Pancreas (tissue), 10 donors: ENCODE data around the gene IGSF3. TPM values are rescaled to one million over a fixed set of nuclear protein-coding genes. Genes with fewer than 3 reads are reported as not detected.
"Not testable (repeated sequence)": the region's sequence is repeated elsewhere in the genome, so short reads cannot be mapped to it uniquely, and the experiment has no call there.

Experiments
- ATAC-seq, 4 donors: fragments of 200-7000 bp; cut with Tn5 transposase; one replicate each; pipeline versions ENCODE4 v1.8.0 to v1.9.1; 2020; ENCODE audit warnings: mild to moderate bottlenecking in 4 of 4, moderate library complexity in 4 of 4
- DNase-seq, 6 donors: peaks; one replicate each; pipeline ENCODE4 v3.0.0-alpha.2; 2020
- FAIRE-seq: peaks from 2 replicates; lab custom pipeline; 2012; peaks lifted over from hg19 to GRCh38; lab: Jason Lieb, UNC
- H3K27ac ChIP-seq, 4 donors: fragments of 200-600 bp; sonication (generic); 1 replicate in 3 of 4; 2 replicates in 1 of 4; pipeline versions ENCODE4 v1.5.0 to v1.8.0; 2020
- H3K27me3 ChIP-seq, 4 donors: fragments of 200-600 bp; one replicate each; pipeline ENCODE4 v1.8.0; 2021
- H3K36me3 ChIP-seq, 3 donors: fragments of 200-600 bp; sonication (generic) in 1 of 3; one replicate each; pipeline versions ENCODE4 v1.5.0 to v1.8.0; 2020 to 2021
- H3K4me1 ChIP-seq, 3 donors: fragments of 200-600 bp; one replicate each; pipeline ENCODE4 v1.8.0; 2021
- H3K4me3 ChIP-seq, 4 donors: fragments of 200-600 bp; sonication (generic) in 2 of 4; one replicate each; pipeline versions ENCODE4 v1.5.0 to v1.8.0; 2020 to 2021
- H3K9me3 ChIP-seq, 4 donors: fragments of 200-600 bp; one replicate each; pipeline ENCODE4 v1.8.0; 2021
- WGBS, 2 donors: extraction: QIAGEN DNeasy Blood & Tissue Kit; methylation state at CpG; one replicate each; pipeline ENCODE4 v1.1.7; 2013; 5-methylcytosine and 5-hydroxymethylcytosine counted together
- intact Hi-C, 3 donors: fragments of 100-400 bp; cut with DNase I; formaldehyde crosslinking; loops; one replicate each; pipeline versions ENCODE4 v1.11.1 to v1.14.2; 2022
- polyA plus RNA-seq, 2 donors: library from polyadenylated mRNA; stranded (reverse); fragments of 200-250 nt; gene quantifications; one replicate each; pipeline ENCODE4 v1.2.3, GENCODE V29; 2013
- total RNA-seq, 6 donors: library from RNA; stranded (reverse); fragmentation: NEBNext Ultra II Directional in 4 of 6; extraction: Animal tissue kit (Norgen Biotek cat#: 25700) in 4 of 6; gene quantifications; one replicate each; pipeline versions ENCODE4 v1.2.1 to v1.2.4, GENCODE V29; 2021 to 2023
- TF ChIP-seq, protein P1 (sequence below), 4 donors: fragments of 200-600 bp; sonication (generic) in 3 of 4; IDR thresholded peaks; one replicate each; pipeline versions ENCODE4 v1.5.0 to v1.8.0; 2021; ENCODE audit warnings: antibody characterized with exemption in 4 of 4
- donor health status: healthy with polysubstance abuse.
- donor health status: DM: no; HTN: no; CAD: no; lungs with moderate emphysema.
- donor health status: DM: no; HTN: no; CAD: no.
- donor health status: control.
- donor health status: control.
- donor health status: Bipolar disorder and iron deficiency.
- donor health status: DM: yes; HTN: yes; CAD: no.
- donor health status: DM: no; HTN: no; CAD: no.
- donor health status: DM: no; HTN: no; CAD: no.
- donor health status: DM: yes; HTN: yes; CAD: no.

Gene IGSF3
- total and polyA plus RNA-seq, 8 donors = 1.8 to 10.5 (median 2.7) TPM

DNA sequence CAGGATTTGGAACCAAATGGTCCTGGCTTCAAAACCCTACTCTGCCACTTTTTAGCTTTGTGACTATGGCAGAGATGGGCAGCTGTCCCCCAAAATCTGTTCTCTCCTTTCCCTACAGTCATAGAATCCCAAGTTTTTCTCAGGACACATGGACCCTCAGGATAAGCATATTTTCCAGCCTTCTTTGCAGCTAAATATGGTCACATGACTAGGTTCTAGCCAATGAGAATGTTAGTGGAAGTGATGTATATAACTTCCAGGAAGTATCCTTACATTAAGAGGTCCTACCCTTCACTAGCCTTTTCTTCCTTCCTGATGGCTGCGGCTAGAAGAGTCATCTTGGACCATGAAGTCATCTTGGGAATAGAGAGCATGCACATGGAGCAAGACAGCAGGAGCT is 5.9 kb downstream of the IGSF3 start:
- Histone ChIP-seq H3K4me1 (peaks cover 0 to under 1% (median 0%) of the 10 kb centered on the region in 3 donors), H3K9me3 (no peaks in the 10 kb centered on the region), H3K36me3 (no peaks in the 10 kb centered on the region), H3K4me3 (no peak overlapping the region), H3K27ac (no peak overlapping the region), H3K27me3 (no peaks in the 10 kb centered on the region)
- no peak for ATAC-seq
- FAIRE-seq = no peak
- WGBS, 2 donors = 91 to 100% methylated on average over 1 of the region's 1 CpG
- DNase-seq = no peak
- intact Hi-C loops = no loop called here
- TF ChIP-seq, protein P1, sequence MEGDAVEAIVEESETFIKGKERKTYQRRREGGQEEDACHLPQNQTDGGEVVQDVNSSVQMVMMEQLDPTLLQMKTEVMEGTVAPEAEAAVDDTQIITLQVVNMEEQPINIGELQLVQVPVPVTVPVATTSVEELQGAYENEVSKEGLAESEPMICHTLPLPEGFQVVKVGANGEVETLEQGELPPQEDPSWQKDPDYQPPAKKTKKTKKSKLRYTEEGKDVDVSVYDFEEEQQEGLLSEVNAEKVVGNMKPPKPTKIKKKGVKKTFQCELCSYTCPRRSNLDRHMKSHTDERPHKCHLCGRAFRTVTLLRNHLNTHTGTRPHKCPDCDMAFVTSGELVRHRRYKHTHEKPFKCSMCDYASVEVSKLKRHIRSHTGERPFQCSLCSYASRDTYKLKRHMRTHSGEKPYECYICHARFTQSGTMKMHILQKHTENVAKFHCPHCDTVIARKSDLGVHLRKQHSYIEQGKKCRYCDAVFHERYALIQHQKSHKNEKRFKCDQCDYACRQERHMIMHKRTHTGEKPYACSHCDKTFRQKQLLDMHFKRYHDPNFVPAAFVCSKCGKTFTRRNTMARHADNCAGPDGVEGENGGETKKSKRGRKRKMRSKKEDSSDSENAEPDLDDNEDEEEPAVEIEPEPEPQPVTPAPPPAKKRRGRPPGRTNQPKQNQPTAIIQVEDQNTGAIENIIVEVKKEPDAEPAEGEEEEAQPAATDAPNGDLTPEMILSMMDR (IDR thresholded peaks at IDR 0.05) = no peak

DNA sequence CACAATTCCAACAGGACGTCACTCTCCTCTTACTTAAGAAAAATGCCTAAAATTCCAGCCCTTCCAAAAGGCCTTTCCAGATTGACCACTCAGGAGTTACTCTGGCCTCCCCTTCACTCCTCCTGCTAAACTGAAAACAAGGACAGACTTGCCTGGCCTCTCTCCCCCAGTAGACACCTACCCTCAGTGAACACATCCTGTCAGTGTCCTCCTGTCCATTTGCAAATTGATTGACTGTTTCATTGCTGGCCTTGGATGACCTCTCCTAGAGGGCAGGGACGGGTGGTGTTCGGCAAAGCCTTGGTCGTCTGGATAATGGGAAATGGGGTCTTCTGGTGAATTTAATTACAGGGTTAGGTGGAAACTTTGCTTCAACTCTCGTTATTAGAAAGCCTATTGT is 8.9 kb downstream of the IGSF3 start:
- H3K9me3 ChIP-seq, H3K27ac ChIP-seq, intact Hi-C loops, DNase-seq, H3K27me3 ChIP-seq, H3K36me3 ChIP-seq, FAIRE-seq, ATAC-seq, H3K4me1 ChIP-seq, H3K4me3 ChIP-seq: not testable (repeated sequence)
- WGBS, 2 donors = 83 to 86% methylated on average over 5 of the region's 5 CpGs

DNA sequence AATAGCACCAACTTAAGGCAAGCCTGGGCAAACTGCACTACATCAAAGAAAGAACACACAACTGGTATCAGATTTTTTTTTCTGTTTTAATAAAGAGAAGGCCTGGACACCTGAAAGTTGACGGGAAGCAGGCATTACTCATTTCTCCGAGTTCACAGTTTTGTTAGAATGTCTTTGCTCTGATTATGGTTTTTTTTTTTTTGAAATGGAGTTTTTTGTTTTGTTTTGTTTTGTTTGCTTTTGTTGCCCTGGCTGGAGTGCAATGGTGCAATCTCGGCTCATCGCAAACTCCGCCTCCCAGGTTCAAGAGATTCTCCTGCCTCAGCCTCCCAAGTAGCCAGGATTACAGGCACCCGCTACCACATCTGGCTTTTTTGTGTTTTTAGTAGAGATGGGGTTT is 9.7 kb downstream of the IGSF3 start:
- H3K27me3 ChIP-seq, H3K4me1 ChIP-seq, intact Hi-C loops, H3K27ac ChIP-seq, H3K4me3 ChIP-seq, DNase-seq, H3K36me3 ChIP-seq, ATAC-seq, H3K9me3 ChIP-seq, FAIRE-seq: not testable (repeated sequence)
- WGBS, 2 donors = 94 to 96% methylated on average over 6 of the region's 6 CpGs

DNA sequence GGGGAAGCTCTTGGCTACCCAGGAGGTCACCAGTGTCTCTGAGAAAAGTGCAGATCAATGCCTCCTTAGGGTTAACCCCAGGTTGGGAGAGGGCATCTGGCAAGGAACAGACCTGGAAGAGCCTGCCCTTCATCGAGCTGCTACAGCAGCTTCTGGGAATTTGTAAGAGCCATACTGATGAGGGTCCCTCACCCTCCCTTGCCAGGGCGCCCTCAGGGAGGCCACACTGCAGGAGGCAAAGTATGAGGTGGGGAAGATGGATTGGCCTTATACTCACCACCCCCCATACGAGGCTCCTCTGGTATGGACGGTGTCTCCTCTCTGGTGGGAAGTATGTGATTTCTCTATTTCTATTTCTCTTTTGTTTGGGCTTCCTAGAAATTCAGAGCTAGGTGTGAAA is 13.2 kb downstream of the IGSF3 start:
- no peak overlapping the region for H3K27ac ChIP-seq
- H3K36me3 ChIP-seq = no peaks in the 10 kb centered on the region
- H3K4me3 ChIP-seq = no peak overlapping the region
- 75 to 77% methylated on average over 4 of the region's 4 CpGs for WGBS, 2 donors
- no peaks in the 10 kb centered on the region for H3K27me3 ChIP-seq
- TF ChIP-seq, protein P1 (IDR thresholded peaks at IDR 0.05) = no peak
- H3K9me3 ChIP-seq = no peaks in the 10 kb centered on the region
- H3K4me1 ChIP-seq = no peaks in the 10 kb centered on the region
- ATAC-seq = no peak
- FAIRE-seq = no peak
- no peak for DNase-seq
- intact Hi-C loops = no loop called here

GRCh38 chr1:116652598-116652997 is 14.9 kb downstream of the IGSF3 start:
- DNase-seq, H3K36me3 ChIP-seq, H3K9me3 ChIP-seq, intact Hi-C loops, H3K4me3 ChIP-seq, ATAC-seq, H3K4me1 ChIP-seq, H3K27ac ChIP-seq, FAIRE-seq, H3K27me3 ChIP-seq: not testable (repeated sequence)
- 72 to 75% methylated on average over 2 of the region's 2 CpGs for WGBS, 2 donors

DNA sequence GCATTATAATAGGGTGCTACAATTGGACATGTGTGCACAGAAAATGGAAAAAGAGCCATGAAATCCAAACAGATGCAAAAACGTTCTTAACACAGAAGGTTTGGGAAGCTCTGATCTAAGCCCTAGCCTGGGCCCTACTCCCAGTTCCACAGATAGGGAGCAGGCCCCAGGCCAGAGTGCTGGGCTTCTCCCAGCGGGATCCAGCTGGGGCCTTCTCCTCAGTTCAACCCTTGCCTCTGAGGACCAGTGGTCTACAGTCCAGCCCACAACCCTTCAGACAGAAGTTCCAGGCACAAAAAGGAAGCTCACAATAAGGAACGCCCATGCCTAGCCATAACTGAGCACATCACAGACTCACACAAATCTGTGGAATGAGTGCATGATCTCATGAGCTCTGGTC is 16.8 kb downstream of the IGSF3 start:
- intact Hi-C loops, H3K4me1 ChIP-seq, FAIRE-seq, H3K4me3 ChIP-seq, H3K27me3 ChIP-seq, H3K9me3 ChIP-seq, H3K27ac ChIP-seq, ATAC-seq, H3K36me3 ChIP-seq, DNase-seq: not testable (repeated sequence)
- WGBS, 2 donors = 80% methylated on average over 3 of the region's 3 CpGs

DNA sequence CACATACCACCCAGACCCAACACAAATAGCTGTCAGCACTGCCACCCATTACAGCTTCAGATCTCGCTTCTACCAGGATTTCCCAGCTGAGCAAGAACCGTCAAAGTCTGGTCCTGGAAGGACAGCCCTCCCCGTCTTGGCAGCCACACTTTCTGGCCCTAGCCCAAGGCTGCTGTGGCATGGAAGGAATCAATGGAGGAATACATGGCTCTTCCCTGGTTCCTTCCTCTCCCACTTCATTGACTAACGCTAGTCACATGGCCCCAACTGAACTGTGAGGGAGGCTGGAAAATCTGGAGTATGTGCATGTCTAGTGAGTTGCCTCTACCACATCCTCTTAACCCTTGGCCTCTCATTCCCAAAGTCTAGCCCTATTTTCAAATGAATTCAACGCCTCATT is 18.5 kb downstream of the IGSF3 start:
- H3K4me3 ChIP-seq, H3K36me3 ChIP-seq, DNase-seq, H3K4me1 ChIP-seq, ATAC-seq, H3K27ac ChIP-seq, H3K27me3 ChIP-seq, H3K9me3 ChIP-seq, FAIRE-seq, intact Hi-C loops: not testable (repeated sequence)
- 53 to 54% methylated on average over 5 of the region's 5 CpGs for WGBS, 2 donors

- intact Hi-C loops, ATAC-seq, DNase-seq: not testable (repeated sequence)
These were observed 19.2 kb downstream of the IGSF3 start for GRCh38 chr1:116648325-116648724.

DNA sequence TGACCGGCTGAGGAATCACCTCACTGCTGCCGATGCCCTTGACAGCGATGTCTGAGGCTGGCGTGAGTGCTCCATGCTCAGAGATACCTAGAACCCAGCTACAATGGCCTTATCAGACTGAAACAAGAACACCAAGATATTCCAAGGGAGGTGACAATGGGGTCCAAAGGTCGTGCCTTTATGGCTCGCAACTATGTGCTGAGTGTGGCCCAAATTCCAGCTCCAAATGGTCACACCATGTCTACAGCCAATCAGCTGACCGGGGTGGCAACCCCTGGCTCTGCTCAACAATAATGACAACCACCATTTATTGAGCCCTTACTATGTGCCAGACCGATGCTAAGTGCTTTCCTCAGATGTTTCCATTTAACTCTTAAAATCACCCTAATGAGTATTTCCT is 20.3 kb downstream of the IGSF3 start:
- H3K4me3 ChIP-seq, H3K4me1 ChIP-seq, H3K27ac ChIP-seq, FAIRE-seq, H3K9me3 ChIP-seq, intact Hi-C loops, ATAC-seq, H3K36me3 ChIP-seq, H3K27me3 ChIP-seq, DNase-seq: not testable (repeated sequence)
- 68 to 75% methylated on average over 8 of the region's 8 CpGs for WGBS, 2 donors

More at GRCh38 chr1:116648325-116648724, 19.2 kb downstream of the IGSF3 start:
- H3K9me3 ChIP-seq, H3K4me1 ChIP-seq, H3K4me3 ChIP-seq, FAIRE-seq, H3K36me3 ChIP-seq, H3K27me3 ChIP-seq, H3K27ac ChIP-seq: not testable (repeated sequence)
- 76 to 80% methylated on average over 7 of the region's 7 CpGs for WGBS, 2 donors

DNA sequence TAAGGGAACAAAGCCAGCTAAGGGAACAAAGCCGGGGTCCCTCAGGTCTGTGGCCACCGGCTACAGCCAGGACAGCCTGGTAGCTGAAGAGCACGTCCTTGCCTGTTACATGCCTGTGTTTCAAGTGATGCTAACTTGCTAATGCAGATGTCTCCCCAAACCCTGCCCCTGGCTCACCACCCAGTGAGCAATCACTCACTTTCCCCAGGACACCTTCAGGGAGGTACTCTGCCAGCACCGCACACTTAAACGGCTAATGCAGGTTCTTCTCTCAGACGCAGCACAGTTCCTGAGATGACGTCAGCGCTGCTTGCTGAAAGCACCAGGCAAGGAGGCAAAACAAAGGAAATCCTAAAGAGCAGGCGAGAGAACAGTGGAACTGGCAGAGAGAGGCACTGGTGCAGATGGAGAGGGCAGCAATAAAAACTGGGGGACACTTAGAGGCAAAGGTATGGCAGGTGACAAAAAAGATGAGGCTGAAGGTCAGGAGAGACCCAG is 20.8 kb downstream of the IGSF3 start:
- H3K4me1 ChIP-seq, H3K9me3 ChIP-seq, H3K36me3 ChIP-seq, H3K27me3 ChIP-seq, DNase-seq, FAIRE-seq, ATAC-seq, intact Hi-C loops, H3K4me3 ChIP-seq: not testable (repeated sequence)
- H3K27ac ChIP-seq = peak overlapping the region in 1 of 4 donors; percentile 4
- WGBS, 2 donors = 51 to 58% methylated on average over 9 of the region's 9 CpGs
